ENCODE results near the gene SKOR2. TPM values are rescaled to one million over a fixed set of nuclear protein-coding genes. Genes with fewer than 3 reads are reported as not detected.
"Not testable (repeated sequence)": the region's sequence is repeated elsewhere in the genome, so short reads cannot be mapped to it uniquely, and the experiment has no call there.

Gene SKOR2
- polyA plus RNA-seq, 3 donors: not detected

DNA sequence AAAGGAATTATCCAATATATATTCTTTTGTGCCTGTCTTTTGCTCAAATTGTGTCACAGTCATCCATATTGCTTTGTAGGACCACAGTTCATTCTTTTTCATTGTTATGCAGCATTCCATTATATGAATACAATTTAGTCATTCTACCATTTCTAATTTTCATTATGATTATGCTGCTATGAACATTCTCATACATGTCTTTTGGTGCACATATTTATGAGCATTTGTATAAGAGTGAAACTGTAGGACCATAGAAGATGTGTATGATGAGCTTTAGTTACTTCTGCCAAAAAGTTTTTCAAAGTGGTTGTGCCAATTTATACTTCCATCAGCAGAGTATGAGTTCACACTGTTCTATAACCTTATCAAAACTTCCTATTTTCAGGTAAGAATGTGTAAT lies 83.0 kb downstream of the SKOR2 start:
- no peak for DNase-seq (ENCODE audit: extremely low read depth in 1 of 11, low read depth in 9 of 11, low spot score in 4 of 11)

DNA sequence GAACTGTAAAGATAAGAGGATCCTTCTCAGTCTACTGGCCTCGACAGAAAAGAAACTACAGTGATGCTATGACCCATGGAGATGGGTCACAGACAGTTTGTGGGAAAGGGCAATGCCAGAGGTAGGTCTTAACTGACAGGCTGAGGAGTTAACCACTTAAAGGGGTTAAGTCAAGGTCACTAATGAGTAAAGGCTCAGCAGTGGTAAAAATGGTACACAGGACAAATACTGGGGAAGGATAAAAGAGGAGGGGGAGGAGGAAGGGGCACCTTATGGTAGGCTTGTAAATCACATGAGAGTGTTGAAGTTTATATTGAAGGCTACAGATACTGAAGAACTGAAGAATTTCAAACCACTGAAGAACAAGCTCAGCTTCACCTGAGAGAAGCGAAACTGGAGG lies 85.2 kb downstream of the SKOR2 start:
- DNase-seq (ENCODE audit: extremely low read depth in 1 of 11, low read depth in 9 of 11, low spot score in 4 of 11): no peak

DNA sequence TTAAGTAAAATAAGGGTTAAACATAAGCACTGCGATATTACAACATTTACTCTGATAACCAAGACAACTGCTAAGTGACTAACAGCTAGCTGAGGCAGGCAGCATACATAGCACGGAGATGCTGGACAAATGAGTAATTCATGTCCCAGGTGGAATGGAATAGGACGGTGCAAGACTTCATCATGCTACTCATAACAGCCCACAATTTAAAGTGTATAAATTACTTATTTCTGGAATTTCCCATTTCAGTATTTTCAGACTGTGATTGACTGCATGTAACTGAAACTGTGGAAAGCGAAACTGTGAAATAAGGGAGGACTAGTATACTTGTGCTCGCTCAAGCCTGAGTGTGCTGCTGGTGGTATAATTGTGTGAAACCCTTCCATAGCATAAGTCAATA lies 88.2 kb downstream of the SKOR2 start:
- DNase-seq (ENCODE audit: extremely low read depth in 1 of 11, low read depth in 9 of 11, low spot score in 4 of 11): no peak

DNA sequence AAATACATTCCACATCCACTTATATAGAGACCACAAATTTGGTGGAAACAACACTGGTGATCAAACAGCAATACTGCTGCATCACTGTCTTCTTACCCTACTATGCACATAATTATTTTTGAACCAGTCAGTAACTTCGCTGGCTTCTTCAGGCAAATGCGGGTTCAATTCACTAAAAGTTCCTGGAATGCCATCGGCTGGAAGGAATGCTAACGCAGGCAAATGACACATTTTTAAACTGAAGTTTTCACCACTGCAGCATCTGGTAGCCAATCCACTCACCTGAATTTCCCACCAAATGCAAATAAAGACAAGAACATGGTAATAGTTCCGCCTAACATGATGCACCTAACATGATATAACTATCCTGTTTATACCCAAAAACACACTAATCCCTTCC lies 91.2 kb downstream of the SKOR2 start:
- DNase-seq (ENCODE audit: extremely low read depth in 1 of 11, low read depth in 9 of 11, low spot score in 4 of 11): no peak

DNA sequence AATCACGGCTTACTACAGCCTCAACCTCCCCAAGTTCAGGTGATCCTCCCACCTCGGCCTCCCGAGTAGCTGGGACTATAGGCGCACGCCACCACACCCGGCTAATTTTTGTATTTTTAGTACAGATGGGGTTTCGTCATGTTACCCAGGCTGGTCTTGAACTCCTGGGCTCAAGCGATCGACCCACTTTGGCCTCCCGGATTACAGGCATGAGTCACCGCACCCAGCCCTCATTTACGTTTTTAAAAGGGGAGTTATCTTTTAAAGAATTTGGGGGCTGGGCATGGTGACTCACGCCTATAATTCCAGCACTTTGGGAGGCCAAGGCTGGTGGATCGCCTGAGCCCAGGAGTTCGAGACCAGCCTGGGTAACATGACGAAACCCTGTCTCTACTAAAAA lies 93.1 kb downstream of the SKOR2 start:
- not testable (repeated sequence) for DNase-seq (ENCODE audit: extremely low read depth in 1 of 11, low read depth in 9 of 11, low spot score in 4 of 11)

Other genes starting within 250 kb of the SKOR2 start
- not detected for gene ELOA2, start 216.0 kb downstream of the SKOR2 start, polyA plus RNA-seq (ENCODE audit: insufficient read length in 3 of 3)
- 10 to 100 TPM; 46.4 to 59.0 (median 52.9) TPM for gene HDHD2, start 101.2 kb downstream of the SKOR2 start, polyA plus RNA-seq (ENCODE audit: insufficient read length in 3 of 3)
- 10 to 100 TPM; 32.0 to 38.6 (median 35.1) TPM for gene IER3IP1, start 75.3 kb downstream of the SKOR2 start, polyA plus RNA-seq (ENCODE audit: insufficient read length in 3 of 3)